Measurements from ENCODE around the gene AKR7A2.

AKR7A2 gene

DNA sequence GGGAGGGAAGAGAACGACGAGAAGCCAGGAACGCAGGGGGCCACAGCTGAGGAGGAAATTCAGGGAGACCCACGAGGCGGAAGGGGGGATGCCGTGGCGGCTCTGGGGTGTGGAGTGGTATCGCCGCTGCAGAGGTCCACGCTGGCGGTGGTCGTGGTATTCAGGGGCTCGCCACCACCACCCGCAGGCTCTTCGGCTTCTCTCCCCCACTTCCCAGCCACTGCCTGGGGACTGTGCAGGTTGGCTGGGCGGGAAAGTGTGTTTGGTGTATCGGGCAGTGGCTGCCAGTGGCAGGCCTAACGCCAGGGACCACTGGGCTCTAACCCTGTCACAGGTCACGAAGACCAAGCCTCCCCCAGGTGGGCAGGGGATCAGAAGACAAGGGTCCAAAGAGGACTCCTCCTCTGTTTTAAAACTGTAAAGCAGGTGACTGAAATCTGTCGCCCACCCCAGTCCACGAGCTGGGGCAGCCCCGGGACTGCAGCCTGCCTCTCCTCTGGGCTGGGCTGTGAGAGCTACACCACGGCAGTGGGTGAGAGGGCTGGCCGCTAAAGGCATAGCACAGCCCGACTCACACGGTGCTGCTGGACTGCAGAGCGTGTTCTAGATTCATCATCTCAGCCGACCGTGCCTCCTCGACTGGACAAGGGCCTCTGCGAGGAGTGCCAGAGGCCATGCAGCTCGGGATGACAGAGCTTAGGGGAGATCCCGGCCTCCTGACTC, 31.1 kb upstream of the AKR7A2 start:
- no peak for FAIRE-seq

DNA sequence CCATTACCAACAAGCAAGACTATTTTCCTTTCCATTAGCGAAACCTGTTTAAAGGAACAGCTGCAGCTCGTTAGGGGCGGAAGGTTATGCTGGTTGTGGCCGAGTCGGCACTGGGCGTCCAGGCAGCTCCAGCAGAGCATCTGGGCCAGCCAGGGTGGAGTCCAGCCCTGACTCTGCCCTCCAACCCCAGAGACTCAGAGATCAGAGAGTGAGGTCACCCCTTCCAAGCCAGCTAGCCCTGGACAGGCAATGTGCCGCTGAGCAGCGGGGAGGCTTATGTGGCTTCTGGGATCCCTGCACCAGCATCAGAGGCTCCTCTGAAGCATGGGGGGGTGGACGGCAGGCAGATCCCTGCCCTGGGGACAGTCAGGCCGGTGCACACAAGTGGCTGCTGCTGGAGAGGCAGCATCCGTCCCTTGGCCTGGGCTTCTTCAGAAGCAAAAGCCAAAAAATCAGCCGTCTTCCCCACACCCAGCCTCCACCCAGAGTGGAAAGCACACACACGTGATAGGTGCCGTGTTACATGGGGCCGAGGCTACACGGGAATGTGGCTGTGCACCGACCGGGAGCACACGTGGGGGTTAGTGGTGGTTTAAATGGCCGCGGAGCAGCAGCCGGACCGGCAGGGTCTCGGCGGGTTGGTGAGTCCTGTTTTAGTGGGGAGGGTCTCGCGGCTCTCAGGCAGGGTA, 30.3 kb upstream of the AKR7A2 start:
- FAIRE-seq: no peak

DNA sequence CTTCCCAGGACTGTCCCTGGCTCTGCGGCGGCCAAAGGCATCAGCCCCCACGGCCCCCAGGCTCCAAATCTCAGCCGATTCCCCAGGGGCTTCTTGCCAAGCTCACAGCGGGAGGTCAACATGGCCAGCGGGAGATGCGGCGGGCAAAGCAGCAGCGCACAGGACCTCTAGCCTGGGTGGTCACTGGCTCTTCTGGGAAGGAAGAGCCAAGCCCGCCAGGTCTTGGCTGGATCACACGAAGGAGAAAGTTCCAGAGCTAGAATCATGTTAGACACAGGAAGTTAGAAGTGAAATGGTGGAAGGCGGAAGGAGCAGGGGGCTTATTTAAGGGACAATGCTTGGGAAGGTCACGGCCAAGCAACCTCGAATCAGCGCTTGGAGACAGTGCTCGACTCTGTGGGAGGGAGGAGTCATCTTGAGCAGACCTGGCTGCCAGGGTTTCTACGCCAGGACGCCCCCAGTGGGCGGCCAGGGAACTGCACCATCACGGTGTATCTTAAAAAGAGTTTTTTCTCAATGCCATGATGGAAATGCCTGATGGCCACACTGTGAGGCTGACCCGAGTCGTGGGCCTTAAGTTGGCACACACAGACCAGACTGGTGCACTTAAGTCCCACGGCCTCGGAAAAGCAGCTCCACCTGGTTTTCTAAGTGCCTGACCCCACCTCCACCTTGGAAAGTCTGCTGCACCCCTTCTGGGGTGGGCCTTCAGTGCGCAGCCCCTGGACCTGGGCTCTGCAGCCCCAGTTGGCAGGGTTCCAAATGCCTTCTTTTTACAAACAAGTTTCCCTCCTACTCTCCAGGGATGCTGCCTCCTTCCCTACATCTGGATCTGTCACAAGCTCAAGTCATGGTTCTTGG, 29.5 kb upstream of the AKR7A2 start:
- no peak for FAIRE-seq

DNA sequence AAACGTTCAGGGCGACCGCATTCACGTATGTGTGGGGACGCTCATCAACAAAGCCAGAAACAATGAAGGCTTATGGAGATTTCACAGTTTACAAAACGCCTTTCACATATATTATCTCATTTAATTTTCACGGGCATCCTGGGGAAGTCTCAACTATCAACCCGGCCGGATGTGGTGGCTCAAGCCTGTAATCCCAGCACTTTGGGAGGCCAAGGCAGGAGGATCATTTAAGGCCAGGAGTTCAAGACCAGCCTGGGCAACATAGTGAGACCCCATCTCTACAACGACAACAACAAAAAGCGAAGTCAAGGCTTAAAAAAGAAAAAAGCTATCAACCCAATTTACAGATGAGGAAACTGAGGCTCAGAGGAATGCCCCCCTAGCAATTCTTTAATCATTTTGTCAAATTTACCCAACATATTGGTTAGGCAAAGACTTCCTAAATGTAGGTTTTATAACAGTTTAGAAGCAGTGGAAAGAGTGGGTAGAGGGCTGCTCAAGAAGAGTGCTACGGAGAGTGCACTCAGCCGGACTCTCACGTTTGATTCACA, 28.5 kb upstream of the AKR7A2 start:
- FAIRE-seq: no peak

DNA sequence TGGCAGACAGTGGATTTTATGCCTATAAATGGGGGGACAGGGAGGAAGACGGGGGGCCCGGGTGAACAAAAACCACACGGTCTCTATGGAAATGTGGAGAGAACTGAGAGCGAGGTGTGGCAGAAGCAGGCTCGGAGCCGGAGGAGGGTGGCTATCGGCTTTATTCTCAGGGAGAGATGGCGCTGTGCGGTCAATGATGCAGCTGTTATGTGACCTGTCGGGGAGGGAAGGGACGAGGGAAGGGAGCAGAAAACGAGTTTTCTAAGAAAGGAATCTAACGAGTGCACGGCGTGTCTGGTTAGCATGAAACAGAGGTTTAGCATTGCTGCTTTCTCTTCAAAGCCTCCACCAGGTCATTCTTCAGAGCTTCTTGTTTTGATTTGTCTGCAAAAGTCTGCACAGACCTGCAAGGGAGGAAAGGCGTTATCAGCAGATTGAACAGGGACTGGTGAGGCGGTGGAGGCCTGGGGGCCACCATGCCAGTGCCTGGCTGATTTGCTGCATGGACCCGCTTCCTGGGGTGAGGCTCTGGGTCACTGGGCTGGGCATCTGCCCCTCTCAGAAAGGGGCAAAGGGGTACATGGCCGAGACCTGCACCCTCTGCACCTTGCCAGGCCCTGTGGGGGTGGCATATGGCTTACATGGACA, 27.4 kb upstream of the AKR7A2 start:
- FAIRE-seq: no peak

DNA sequence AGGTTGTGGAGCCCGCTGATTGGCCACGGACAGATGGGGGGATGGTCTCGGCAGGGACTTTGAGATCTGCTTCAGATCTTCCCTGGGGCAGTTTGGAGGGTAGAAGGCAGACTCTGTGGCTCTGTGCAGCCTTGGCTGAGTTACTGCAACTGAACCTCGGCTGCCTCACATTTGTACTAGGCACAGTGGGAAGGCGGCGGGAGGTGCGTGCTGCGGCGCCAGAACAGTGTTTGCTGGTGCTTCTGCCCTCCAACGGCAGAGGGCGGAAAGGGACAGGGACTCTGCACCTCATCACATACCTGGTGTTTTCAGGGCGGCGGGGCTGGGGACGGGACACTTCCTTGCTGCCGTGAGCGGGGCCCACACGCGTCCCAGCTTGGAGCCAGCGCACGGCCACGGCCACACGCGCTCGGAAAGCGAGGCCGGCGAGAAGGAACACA, 26.4 kb upstream of the AKR7A2 start:
- no peak for FAIRE-seq

DNA sequence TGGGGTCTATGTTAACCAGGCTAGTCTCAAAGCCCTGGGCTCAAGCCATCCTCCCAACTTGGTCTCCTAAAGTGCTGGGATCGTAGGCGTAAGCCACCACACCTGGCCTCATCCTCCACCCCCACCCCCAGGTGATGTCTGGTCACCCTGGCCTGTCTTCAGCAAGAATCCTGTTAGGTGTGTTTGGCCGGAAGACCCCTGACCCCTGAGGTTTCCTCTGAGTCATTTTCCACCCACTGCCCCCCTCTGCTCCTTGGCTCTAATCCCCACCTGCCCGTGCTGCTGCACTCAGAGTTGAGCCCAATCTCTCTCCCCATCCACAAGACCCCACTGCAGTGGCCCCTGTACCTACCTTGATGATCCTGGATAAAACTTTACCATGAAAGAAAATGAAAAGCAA, 25.3 kb upstream of the AKR7A2 start:
- no peak for FAIRE-seq

DNA sequence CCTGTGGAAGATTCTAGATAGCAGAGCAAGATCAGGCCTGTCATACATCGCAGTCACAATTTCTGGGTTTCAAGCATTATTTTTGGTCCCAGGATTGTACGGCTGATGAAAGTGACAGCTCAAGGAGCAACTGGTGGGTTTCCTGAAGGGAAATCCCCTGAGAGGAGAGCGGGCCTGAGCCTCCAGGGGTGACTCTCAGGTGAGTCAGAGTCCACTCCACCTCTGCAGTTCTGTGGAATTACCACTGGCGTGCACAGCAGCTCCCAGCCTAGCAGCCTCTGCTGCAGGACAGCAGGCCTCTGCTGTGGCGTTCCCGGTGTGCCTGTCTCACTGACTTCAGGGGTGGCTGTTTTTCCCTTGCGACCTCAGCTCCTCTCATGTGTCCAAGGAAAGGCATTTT, 24.6 kb upstream of the AKR7A2 start:
- FAIRE-seq: no peak

DNA sequence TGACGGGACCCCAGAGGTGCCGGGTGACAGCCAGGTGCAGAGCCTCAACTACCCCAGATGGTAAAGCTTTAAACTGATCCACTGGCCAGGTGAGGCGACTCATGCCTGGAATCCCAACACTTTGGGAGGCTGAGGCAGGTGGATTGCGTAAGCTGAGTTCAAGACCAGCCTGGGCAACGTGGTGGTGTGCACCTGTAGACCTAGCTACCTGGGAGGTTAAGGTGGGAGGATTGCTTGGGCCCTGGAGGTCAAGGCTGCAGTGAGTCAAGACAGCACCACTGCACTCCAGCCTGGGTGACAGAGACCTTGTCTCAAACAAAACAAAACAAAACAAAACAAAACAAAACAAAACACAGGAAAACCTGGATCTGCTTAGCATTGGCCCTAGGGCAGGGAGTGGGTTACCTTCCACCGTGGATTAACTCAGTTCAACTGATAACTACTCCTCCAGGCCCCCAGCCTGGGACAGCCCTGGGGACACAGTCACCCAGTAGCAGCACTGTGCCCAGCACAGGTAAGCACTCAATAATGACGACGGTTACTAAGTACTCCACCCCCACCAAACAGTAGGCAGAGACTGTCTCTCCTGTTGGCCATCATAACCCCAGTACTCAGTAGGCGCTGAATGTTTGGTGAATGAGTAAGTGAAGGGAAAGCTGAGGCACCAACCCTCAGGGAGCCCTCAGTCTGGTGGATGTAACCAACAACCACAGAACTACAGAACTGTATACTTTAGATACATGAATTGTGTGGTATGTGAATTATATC, 21.8 kb upstream of the AKR7A2 start:
- no peak for FAIRE-seq

DNA sequence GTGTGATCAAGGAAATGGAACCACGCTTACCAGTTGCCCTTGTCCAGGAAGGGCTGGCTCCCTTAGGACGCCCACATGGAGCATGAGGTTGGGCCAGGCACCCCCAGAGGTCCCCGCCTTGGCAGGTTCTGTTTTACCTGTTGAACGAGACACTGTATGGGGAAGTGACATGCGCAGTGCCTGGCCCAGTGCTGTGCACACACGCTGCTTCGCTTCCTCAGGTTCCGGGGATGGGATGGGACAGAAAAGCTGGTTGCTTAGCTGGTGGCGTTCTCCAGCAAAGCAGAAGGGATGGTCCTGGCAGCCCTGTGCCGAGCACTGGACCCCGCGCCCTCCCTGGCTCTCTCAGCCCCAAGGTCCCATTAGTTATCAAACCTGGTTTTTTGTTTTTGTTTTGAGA, 20.9 kb upstream of the AKR7A2 start:
- no peak for FAIRE-seq

DNA sequence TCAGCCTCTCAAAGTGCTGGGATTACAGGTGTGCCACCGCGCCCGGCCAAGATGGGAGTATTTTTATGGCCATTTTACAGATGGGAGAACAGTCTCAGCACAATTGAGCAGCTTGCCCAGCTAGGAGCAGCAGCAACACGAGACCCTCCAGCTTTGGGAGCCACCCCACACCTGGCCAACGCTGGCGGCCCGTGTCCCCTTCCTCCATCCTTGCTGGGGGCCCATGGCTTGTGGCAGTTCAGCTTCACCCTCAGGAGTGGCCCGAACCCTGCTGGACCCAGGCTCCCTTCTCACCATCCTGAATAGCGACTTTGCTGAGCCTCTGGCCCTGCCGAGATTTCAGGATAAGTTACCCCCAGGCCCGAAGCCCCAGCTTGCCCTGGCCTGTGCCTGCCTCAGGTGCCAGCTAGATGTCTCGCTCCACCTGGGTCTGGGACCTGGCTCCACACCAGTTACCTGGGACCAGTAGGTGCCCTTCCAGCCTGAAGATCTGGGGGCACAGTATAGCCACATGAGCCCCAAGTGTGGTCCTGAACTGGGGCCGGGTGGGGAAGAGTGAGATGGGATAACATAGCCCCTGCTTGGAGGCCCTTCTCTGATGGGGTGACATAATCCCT, 19.4 kb upstream of the AKR7A2 start:
- no peak for FAIRE-seq

DNA sequence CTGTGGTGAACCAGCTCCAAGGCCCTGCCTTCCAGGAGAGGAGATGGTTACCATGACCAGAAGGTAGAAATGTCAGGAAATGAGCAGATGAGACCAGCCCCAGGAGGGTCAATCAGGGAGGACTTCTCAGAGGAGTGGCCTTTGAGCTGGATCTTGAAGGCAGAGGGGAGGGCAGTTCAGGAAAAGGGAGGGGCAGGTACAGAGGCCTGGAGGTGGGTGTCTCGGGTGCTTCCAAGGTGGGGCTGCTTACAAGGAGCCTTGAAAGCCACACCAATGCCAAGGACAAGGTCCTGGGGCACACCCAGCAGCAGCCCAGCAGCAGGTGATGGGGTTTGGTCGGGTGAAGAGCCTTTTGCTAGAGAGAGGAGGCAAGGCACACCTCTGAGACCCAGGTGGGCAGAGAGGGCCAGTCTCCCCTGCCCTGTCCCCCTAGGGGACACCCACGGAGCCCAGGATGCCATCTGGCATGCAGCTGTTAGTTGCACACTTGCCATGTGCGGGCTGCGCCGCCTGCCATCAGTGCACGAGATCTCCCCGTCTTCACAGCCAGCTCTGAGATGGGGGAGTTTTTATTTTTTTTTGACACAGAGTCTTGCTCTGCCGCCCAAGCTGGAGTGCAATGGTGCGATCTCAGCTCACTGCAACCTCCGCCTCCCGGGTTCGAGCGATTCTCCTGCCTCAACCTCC, 18.6 kb upstream of the AKR7A2 start:
- FAIRE-seq: no peak

DNA sequence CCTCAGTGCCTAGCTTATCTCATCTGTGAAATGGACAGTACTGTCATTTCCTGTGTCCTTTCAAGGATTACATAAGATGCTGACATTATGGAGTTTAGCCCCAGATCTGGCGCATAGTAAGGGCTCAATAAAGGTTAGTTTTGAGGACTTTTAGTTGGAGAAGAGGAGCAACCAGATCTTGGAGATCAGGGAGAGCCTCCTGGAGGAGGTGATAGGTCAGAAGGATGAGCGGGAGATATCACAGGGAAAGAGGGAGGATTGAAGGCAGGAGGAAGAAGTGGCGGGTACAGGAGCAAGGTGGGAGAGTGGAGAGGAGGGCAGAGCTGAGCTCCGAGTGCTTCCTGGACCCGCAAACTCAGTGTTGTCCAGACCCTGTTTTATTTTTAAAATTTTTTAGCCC, 17.7 kb upstream of the AKR7A2 start:
- FAIRE-seq: no peak

DNA sequence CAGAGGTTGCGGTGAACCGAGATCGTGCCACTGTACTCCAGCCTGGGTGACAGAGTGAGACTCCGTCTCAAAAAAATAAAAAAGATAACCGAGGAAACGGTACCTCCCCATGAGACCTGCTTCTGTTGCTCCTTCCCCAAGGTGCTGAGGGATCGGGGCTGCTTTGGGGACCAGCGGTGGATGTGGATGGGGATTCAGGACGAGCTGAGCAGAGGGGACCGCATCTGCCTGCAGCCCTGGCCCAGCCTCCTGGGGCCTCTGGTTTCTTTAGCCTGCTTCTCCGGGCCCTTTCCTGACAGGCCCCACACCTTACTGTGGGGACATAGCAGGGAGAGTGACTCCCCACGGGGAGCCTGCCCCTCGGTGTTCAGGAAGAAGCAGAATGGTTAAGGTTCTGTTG, 17.2 kb upstream of the AKR7A2 start:
- no peak for FAIRE-seq

DNA sequence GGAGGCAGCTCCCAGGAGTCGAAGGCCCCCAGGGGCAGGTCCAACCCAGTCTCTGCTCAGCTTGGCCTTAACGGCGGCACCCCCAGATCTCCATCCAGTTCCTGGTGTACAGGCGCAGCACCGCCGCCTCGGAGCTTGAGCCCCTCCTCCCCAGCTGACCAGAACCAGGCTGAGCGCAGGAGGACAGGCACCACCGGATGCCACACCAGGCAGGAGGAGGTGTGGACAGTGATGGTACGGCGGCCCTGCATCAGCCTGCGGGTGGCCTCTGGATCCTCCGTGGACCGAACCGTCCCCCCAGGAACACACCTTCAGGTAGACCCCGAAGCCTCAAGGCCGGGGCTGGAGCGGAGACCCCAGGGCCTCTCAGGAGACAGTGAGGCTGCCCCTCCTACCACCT, 16.5 kb upstream of the AKR7A2 start:
- FAIRE-seq: no peak

DNA sequence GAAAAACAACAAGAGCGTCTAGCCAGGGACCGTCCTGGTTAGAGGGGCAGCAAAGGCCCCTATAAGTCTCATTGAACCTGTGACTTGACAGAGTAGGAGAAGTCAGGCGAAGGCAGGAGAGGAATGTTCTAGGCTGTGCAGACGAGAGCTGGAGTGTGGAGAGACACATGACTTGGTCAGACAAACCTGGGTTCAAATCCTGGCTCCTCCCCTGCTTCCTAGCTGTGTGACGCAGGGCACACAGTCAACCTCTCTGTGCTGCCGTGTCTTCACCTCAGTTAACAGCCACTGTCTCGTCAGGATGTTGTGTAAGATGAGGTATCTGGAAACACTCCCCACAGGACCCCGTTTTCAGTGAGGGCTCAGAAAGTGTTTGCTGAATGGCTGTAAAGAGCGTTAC, 15.8 kb upstream of the AKR7A2 start:
- no peak for FAIRE-seq

DNA sequence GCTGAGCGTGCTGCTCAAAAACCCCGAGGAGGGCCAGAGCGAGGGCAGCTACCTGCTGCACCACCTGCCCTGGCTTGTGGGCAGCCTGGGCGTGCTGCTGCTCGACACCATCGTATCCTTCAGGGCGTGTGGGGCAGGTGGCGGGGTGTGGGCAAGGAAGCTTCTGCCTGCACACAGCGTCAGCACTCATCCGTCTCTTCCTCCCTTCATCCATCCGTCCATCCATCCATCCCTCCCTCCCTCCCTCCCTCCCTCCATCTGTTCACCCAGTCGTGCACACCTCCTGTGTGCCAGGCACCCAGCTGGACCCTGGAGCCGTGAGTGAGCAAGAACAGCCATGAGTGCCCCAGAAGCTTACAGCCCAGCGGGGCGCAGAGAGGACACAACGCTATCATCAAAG, 15.4 kb upstream of the AKR7A2 start:
- no peak for FAIRE-seq

DNA sequence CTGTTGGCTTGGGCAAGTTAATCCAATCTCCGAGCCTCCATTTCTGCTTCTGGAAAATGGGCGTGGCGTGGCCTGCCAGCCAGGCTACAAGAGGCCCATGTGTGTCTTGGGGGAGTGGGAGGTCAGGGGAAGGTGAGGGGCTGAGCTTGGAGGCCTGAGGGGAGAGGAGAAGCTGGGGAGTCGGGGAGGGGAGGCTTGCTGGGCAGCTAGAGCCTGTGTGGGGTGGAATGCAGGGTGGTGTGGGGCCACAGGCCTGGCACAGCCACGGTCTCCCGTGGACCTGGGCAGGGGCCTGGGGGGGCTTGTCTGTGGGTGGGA, 14.8 kb upstream of the AKR7A2 start:
- FAIRE-seq: no peak

DNA sequence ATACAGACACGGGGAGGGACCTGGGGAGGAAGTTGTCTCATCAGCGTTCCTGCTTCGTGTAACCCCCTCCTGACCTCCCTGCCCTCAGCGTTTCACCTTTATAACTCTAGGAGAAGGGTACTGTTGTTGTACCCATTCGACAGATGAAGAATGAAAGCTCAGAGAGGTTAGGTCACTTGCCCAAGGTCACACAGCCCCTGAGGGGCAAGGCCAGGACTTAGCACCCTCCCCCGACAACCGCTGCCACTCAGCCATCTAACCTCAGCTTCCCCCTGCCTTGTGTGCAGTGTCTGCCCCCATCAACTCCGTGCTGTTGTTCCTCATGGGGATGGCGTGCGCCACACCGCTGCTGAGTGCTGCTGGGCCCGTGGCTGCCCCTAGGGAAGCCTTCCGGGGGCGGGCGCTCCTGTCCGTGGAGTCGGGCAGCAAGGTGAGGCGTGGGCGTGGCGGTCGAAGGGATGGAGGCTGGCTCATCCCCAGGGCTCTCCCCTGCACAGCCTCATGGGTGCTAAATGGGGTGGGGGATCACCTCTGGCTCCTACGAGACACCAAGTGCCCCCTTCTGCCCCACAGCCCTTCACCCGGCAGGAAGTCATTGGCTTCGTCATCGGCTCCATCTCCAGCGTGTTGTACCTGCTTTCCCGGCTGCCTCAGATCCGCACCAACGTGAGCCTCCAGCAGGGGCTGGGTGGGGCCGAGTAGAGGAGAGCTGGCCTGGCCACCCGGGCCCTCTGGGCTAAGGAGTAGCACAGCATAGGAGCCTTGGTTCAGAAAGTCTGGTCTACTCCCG, 14.2 kb upstream of the AKR7A2 start:
- no peak for FAIRE-seq

DNA sequence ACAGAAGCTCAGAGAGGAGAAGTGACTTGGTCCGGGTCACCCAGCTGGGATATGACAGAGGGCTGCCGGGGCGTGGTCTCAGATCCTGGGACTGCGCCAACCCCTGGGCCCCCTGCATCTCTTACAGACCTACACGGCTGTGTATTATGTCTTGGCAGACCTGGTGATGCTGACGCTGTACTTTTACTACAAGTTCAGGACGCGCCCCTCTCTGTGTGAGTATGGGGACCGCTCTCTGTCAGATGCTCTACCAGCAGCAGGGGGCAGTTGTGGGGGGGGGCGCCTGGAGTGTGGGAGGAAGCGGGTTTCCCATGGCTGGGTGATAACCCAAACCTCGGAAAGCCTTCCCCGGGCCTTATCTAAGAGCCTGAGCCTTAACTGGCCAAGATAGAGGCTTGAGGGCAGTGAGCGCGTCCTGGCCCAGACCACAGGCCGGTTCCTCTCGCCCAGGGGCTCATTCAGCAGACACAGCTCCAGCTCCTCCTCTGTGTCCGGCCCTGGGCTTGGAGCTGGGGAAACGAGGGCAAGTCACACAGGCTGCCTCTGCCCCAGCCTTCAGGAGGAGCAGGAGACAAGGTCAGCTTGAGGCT, 13.5 kb upstream of the AKR7A2 start:
- FAIRE-seq: no peak

Measured in TTC549 (cell line).